ENCODE measurements around the gene TEX11.

DNA sequence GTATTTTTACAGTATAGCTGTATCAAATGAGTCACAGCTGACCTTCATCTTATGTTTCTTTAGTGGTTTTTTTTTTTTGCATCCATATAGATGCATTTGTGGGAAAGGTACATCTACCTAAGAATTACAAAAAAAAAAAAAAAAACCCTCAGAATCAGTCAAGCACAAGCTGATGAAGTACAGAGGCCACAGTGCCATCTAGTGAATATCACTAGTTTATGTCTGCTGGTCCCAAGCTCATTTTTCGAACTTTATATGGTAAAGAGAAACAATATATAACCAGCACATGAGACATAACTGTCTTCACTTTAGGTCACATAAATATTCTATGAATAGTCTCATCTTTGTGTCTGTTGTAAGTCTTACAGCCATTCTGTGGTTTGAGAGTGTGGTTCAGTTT, 243.8 kb downstream of the TEX11 start:
- TF ChIP-seq, protein P1, sequence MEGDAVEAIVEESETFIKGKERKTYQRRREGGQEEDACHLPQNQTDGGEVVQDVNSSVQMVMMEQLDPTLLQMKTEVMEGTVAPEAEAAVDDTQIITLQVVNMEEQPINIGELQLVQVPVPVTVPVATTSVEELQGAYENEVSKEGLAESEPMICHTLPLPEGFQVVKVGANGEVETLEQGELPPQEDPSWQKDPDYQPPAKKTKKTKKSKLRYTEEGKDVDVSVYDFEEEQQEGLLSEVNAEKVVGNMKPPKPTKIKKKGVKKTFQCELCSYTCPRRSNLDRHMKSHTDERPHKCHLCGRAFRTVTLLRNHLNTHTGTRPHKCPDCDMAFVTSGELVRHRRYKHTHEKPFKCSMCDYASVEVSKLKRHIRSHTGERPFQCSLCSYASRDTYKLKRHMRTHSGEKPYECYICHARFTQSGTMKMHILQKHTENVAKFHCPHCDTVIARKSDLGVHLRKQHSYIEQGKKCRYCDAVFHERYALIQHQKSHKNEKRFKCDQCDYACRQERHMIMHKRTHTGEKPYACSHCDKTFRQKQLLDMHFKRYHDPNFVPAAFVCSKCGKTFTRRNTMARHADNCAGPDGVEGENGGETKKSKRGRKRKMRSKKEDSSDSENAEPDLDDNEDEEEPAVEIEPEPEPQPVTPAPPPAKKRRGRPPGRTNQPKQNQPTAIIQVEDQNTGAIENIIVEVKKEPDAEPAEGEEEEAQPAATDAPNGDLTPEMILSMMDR (IDR thresholded peaks at IDR 0.05), result no peak
- no peak for TF ChIP-seq EP300 (IDR thresholded peaks at IDR 0.05)
- TF ChIP-seq POLR2A (IDR thresholded peaks at IDR 0.05), result no peak
- TF ChIP-seq POLR2AphosphoS5 (IDR thresholded peaks at IDR 0.05), result no peak
